HepG2 (cell line): Measurements from ENCODE around the gene PHF5A. TPM values are rescaled to one million over a fixed set of nuclear protein-coding genes. Genes with fewer than 3 reads are reported as not detected.

Source experiments
- BORCS8-MEF2B ChIP-seq: sonication (generic); formaldehyde crosslinking; IDR thresholded peaks from 2 replicates; pipeline ENCODE4 v1.8.0; 2022; ENCODE audit warnings: mild to moderate bottlenecking, missing genetic modification reagents
- CAMTA2 ChIP-seq: sonication (generic); formaldehyde crosslinking; IDR thresholded peaks from 2 replicates; pipeline ENCODE4 v1.4.0; 2020; ENCODE audit warnings: mild to moderate bottlenecking, missing genetic modification reagents, borderline replicate concordance
- CERS6 ChIP-seq: sonication (generic); formaldehyde crosslinking; IDR thresholded peaks from 2 replicates; pipeline ENCODE4 v1.5.0; 2020; ENCODE audit warnings: missing genetic modification reagents
- CREM ChIP-seq, 2 experiments: sonication (generic) in 1 of 2; formaldehyde crosslinking in 1 of 2; IDR thresholded peaks; 2 replicates each; pipeline versions ENCODE4 v1.4.0 to v1.6.1; 2016 to 2020; ENCODE audit warnings: antibody characterized with exemption in 1 of 2, mild to moderate bottlenecking in 1 of 2, missing genetic modification reagents in 1 of 2
- FLYWCH1 ChIP-seq: sonication (generic); formaldehyde crosslinking; IDR thresholded peaks from 2 replicates; pipeline ENCODE4 v1.8.1; 2023; ENCODE audit warnings: mild to moderate bottlenecking, missing genetic modification reagents
- HNF1A ChIP-seq, 2 experiments: sonication (generic) in 1 of 2; formaldehyde crosslinking in 1 of 2; IDR thresholded peaks; 2 replicates each; pipeline versions ENCODE4 v1.4.0 to v1.6.1; 2016 to 2020; ENCODE audit warnings: borderline replicate concordance in 1 of 2, low read depth in 1 of 2, mild to moderate bottlenecking in 1 of 2, missing genetic modification reagents in 1 of 2
- HOXD1 ChIP-seq: sonication (generic); formaldehyde crosslinking; IDR thresholded peaks from 2 replicates; pipeline ENCODE4 v1.5.0; 2020; ENCODE audit warnings: missing genetic modification reagents
- KAT8 ChIP-seq: IDR thresholded peaks from 2 replicates; pipeline ENCODE4 v1.6.1; 2016; ENCODE audit warnings: missing genetic modification reagents, missing compliant biosample characterization
- NBN ChIP-seq: fragments of 450-650 bp; conservative IDR thresholded peaks from 2 replicates; pipeline ENCODE4 v1.6.1; 2017
- NPAS2 ChIP-seq: sonication (generic); formaldehyde crosslinking; IDR thresholded peaks from 2 replicates; pipeline ENCODE4 v1.8.0; 2022; ENCODE audit warnings: mild to moderate bottlenecking, missing genetic modification reagents, borderline replicate concordance
- RELA ChIP-seq: sonication (generic); formaldehyde crosslinking; IDR thresholded peaks from 2 replicates; pipeline ENCODE4 v1.4.0; 2020; ENCODE audit warnings: missing genetic modification reagents
- RFX3 ChIP-seq: IDR thresholded peaks from 2 replicates; pipeline ENCODE4 v1.6.1; 2016; ENCODE audit warnings: missing biosample characterization, missing genetic modification reagents
- RORA ChIP-seq: sonication (generic); formaldehyde crosslinking; IDR thresholded peaks from 2 replicates; pipeline ENCODE4 v1.5.0; 2020; ENCODE audit warnings: mild to moderate bottlenecking, missing genetic modification reagents, moderate library complexity
- ZBTB7B ChIP-seq: sonication (generic); formaldehyde crosslinking; IDR thresholded peaks from 2 replicates; pipeline ENCODE4 v1.4.0; 2020; ENCODE audit warnings: missing genetic modification reagents
- ZEB1 ChIP-seq: IDR thresholded peaks from 2 replicates; pipeline ENCODE4 v1.6.1; 2012; ENCODE audit warnings: mild to moderate bottlenecking, low read depth, inconsistent platforms; ENCODE audit not compliant: insufficient replicate concordance
- ZKSCAN5 ChIP-seq: sonication (generic); formaldehyde crosslinking; IDR thresholded peaks from 2 replicates; pipeline ENCODE4 v1.5.1; 2020; ENCODE audit warnings: mild to moderate bottlenecking, missing genetic modification reagents
- ZNF660 ChIP-seq: sonication (generic); formaldehyde crosslinking; IDR thresholded peaks from 2 replicates; pipeline ENCODE4 v1.5.1; 2020; ENCODE audit warnings: mild to moderate bottlenecking, low read depth, missing genetic modification reagents, borderline replicate concordance
- polyA plus RNA-seq, 8 experiments: library from polyadenylated mRNA; depleted of rRNA in 3 of 8; stranded (reverse) in 7 of 8; unstranded in 1 of 8; fragments of >200 nt; fragmentation: Illumina TruSeq in 4 of 8; extraction: Trizol in 4 of 8; gene quantifications; 2 replicates each; pipeline versions ENCODE4 v1.2.1 to v1.2.3, GENCODE V29; 2011 to 2016; ENCODE audit warnings: low read depth in 4 of 8, missing spikeins in 1 of 8, mixed read lengths in 1 of 8; ENCODE audit not compliant: insufficient read depth in 1 of 8
- total RNA-seq, 5 experiments: library from RNA; depleted of rRNA; stranded (reverse); fragments of >200 nt; fragmentation: Illumina TruSeq; extraction: Trizol; gene quantifications; 2 replicates each; pipeline ENCODE4 v1.2.3, GENCODE V29; 2016; ENCODE audit warnings: low read depth in 1 of 5
- TF ChIP-seq, protein P1 (sequence below): sonication (generic); formaldehyde crosslinking; IDR thresholded peaks from 2 replicates; pipeline ENCODE4 v1.5.0; 2020; ENCODE audit warnings: missing genetic modification reagents, mild to moderate bottlenecking, borderline replicate concordance
- TF ChIP-seq, protein P2 (sequence below): IDR thresholded peaks from 2 replicates; pipeline ENCODE4 v1.6.1; 2018; ENCODE audit warnings: missing genetic modification reagents, mild to moderate bottlenecking, missing compliant biosample characterization

PHF5A gene
- total and polyA plus RNA-seq, 2 of the 13 experiments (the other 11 are each of a cell fraction or from before 2014, with no cell fraction given), result 56.6 to 105 TPM

- no peak for TF ChIP-seq HNF1A (IDR thresholded peaks at IDR 0.05; ENCODE audit: low read depth)
- 0 out of 2 replicates have a peak, but pooled peaks have one; percentile 13 for TF ChIP-seq HNF1A (CRISPR knock-in tag; IDR thresholded peaks at IDR 0.05; ENCODE audit: borderline replicate concordance)
- peak; percentile 36 for TF ChIP-seq ZEB1
- peak; percentile 86 for TF ChIP-seq CREM (IDR thresholded peaks at IDR 0.05)
- no peak for TF ChIP-seq CREM (CRISPR knock-in tag; IDR thresholded peaks at IDR 0.05)
- TF ChIP-seq CAMTA2 (CRISPR knock-in tag), result no peak
- TF ChIP-seq RFX3 (CRISPR knock-in tag), result no peak
- TF ChIP-seq KAT8 (CRISPR knock-in tag), result 0 out of 2 replicates have a peak, but pooled peaks have one; percentile 37
- no peak for TF ChIP-seq CERS6 (CRISPR knock-in tag)
- no peak for TF ChIP-seq NBN
- TF ChIP-seq, protein P1, sequence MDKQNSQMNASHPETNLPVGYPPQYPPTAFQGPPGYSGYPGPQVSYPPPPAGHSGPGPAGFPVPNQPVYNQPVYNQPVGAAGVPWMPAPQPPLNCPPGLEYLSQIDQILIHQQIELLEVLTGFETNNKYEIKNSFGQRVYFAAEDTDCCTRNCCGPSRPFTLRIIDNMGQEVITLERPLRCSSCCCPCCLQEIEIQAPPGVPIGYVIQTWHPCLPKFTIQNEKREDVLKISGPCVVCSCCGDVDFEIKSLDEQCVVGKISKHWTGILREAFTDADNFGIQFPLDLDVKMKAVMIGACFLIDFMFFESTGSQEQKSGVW (CRISPR knock-in tag), result no peak
- TF ChIP-seq BORCS8-MEF2B (CRISPR knock-in tag), result peak; percentile 21; the same call in 1 of the 2 replicates
- peak; percentile 83 for TF ChIP-seq ZBTB7B (CRISPR knock-in tag)
- TF ChIP-seq FLYWCH1 (CRISPR knock-in tag), result no peak
- TF ChIP-seq ZKSCAN5 (CRISPR knock-in tag), result no peak
- TF ChIP-seq, protein P2, sequence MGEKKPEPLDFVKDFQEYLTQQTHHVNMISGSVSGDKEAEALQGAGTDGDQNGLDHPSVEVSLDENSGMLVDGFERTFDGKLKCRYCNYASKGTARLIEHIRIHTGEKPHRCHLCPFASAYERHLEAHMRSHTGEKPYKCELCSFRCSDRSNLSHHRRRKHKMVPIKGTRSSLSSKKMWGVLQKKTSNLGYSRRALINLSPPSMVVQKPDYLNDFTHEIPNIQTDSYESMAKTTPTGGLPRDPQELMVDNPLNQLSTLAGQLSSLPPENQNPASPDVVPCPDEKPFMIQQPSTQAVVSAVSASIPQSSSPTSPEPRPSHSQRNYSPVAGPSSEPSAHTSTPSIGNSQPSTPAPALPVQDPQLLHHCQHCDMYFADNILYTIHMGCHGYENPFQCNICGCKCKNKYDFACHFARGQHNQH (CRISPR knock-in tag), result 0 out of 2 replicates have a peak, but pooled peaks have one; percentile 10
- no peak for TF ChIP-seq NPAS2 (CRISPR knock-in tag)
- TF ChIP-seq RELA (CRISPR knock-in tag), result no peak
- TF ChIP-seq ZNF660 (CRISPR knock-in tag), result no peak
- TF ChIP-seq HOXD1 (CRISPR knock-in tag), result no peak
- TF ChIP-seq RORA (CRISPR knock-in tag), result no peak
These were observed 23.9 kb downstream of the PHF5A start (continued) for GRCh38 chr22:41444360-41445128.
